ENCODE results near the gene PCNX1. TPM values are rescaled to one million over a fixed set of nuclear protein-coding genes. Genes with fewer than 3 reads are reported as not detected.

The PCNX1 gene
- total RNA-seq, 2 donors from 2014 or later, result 52.3 to 85.9 TPM

DNA sequence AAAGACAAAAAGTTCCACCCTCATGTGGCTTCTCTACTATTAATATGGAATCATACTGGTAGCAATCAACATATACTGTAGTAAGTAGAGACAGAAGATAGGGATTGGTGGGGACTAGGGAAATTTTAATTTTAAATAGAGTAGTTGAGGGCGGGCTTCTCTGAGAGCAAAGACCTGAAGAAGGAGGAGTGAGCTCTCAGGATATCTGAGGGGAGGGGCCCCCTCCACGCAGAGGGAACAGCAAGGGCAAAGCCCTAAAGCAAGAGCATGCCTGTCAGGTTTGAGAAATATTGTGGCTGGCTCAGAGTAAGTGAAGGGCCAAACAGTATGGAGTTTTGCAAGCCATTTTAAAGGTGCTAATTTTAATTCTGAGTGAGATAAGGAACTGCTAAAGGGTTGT, 64.3 kb downstream of the PCNX1 start:
- H3K4me3 ChIP-seq, result no peak overlapping the region
- no peaks in the 10 kb centered on the region for H3K9me3 ChIP-seq
- ATAC-seq (ENCODE audit: insufficient number of reproducible peaks, low FRiP score, low read depth) (no peak), DNase-seq (ENCODE audit: low spot score) (no peak)
- peaks cover 3% of the 10 kb centered on the region for H3K36me3 ChIP-seq
- no peaks in the 10 kb centered on the region for H3K4me1 ChIP-seq (ENCODE audit: control insufficient read depth in 1 of 2, low read depth in 2 of 2)
- TF ChIP-seq, protein P1, sequence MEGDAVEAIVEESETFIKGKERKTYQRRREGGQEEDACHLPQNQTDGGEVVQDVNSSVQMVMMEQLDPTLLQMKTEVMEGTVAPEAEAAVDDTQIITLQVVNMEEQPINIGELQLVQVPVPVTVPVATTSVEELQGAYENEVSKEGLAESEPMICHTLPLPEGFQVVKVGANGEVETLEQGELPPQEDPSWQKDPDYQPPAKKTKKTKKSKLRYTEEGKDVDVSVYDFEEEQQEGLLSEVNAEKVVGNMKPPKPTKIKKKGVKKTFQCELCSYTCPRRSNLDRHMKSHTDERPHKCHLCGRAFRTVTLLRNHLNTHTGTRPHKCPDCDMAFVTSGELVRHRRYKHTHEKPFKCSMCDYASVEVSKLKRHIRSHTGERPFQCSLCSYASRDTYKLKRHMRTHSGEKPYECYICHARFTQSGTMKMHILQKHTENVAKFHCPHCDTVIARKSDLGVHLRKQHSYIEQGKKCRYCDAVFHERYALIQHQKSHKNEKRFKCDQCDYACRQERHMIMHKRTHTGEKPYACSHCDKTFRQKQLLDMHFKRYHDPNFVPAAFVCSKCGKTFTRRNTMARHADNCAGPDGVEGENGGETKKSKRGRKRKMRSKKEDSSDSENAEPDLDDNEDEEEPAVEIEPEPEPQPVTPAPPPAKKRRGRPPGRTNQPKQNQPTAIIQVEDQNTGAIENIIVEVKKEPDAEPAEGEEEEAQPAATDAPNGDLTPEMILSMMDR (IDR thresholded peaks at IDR 0.05), result no peak
- H3K27ac ChIP-seq, result no peak overlapping the region
- no peaks in the 10 kb centered on the region for H3K27me3 ChIP-seq (replicated peaks; ENCODE audit: insufficient read depth)

DNA sequence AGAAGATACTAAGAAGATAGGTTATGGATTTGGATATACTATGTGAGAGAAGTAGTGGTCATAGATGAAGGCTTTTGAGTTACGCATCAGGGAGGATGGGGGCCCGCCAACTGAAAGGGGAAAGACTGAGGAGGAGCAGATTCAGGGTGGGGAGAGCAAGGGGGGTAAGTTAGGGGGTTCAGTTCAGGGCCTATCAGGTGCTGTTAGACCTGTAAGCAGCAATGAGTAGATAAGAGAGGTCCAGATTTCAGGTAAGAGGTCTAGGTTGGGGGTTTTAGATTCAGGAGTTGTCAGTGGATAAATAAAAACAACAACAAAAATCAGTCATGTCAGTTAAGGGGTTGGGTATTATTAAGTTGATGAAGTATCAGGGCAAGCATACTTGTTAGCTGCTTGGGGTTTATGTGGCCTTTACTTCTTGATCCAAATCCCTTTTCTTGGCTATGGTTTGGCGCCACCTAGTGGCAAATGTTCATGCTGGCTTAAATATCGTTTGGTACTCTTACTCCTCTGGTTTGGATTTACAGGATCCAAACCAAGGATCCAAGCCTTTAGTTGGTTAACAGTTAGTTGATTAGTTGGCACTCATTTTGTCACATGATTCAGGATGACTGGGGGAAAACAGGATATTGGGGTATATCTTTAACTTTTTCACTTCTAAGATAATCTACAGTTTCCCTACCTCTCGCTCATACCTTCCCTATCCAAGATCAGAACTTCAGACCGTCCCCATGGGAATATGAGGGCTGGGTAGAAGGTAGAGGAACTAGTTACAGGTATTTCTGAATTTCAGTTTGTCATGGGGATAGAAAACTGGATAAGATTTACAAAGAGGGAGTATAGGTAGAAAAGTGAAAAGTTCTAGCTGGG, 65.1 kb downstream of the PCNX1 start:
- peaks cover 7% of the 10 kb centered on the region for H3K36me3 ChIP-seq
- DNase-seq (ENCODE audit: low spot score) (peak; percentile 67), ATAC-seq (ENCODE audit: insufficient number of reproducible peaks, low FRiP score, low read depth) (no peak)
- H3K27ac ChIP-seq, result no peak overlapping the region
- TF ChIP-seq, protein P1 (IDR thresholded peaks at IDR 0.05), result peak; percentile 89
- H3K9me3 ChIP-seq, result no peaks in the 10 kb centered on the region
- no peak overlapping the region for H3K4me3 ChIP-seq
- H3K4me1 ChIP-seq (ENCODE audit: control insufficient read depth in 1 of 2, low read depth in 2 of 2), result no peaks in the 10 kb centered on the region
- no peaks in the 10 kb centered on the region for H3K27me3 ChIP-seq (replicated peaks; ENCODE audit: insufficient read depth)

DNA sequence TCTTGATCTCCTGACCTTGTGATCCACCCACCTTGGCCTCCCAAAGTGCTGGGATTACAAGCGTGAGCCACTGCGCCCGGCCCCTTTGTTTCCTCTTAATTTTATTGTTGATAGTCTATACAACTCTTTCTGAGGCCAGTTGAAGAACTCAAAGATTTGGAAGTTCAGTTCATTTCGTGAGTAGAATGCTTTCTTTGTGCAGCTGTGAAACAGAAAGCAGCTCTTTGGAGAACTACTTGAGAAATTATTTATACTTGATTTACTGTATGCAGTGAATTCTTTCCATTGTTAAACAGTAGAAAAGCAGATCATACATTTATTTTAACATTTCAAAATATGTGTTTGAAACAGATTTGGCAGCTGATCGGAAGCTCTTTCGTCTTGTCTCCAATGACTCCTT, 69.3 kb downstream of the PCNX1 start:
- H3K27ac ChIP-seq, result no peak overlapping the region
- no peak for DNase-seq (ENCODE audit: low spot score)
- no peaks in the 10 kb centered on the region for H3K27me3 ChIP-seq (replicated peaks; ENCODE audit: insufficient read depth)
- peaks cover 9 to 10% of the 10 kb centered on the region in 2 donors for H3K4me1 ChIP-seq (ENCODE audit: control insufficient read depth in 1 of 2, low read depth in 2 of 2)
- H3K4me3 ChIP-seq, result no peak overlapping the region
- TF ChIP-seq, protein P1 (IDR thresholded peaks at IDR 0.05), result no peak
- ATAC-seq (ENCODE audit: insufficient number of reproducible peaks, low FRiP score, low read depth), result no peak
- H3K9me3 ChIP-seq, result no peaks in the 10 kb centered on the region
- H3K36me3 ChIP-seq, result peaks cover 13% of the 10 kb centered on the region

DNA sequence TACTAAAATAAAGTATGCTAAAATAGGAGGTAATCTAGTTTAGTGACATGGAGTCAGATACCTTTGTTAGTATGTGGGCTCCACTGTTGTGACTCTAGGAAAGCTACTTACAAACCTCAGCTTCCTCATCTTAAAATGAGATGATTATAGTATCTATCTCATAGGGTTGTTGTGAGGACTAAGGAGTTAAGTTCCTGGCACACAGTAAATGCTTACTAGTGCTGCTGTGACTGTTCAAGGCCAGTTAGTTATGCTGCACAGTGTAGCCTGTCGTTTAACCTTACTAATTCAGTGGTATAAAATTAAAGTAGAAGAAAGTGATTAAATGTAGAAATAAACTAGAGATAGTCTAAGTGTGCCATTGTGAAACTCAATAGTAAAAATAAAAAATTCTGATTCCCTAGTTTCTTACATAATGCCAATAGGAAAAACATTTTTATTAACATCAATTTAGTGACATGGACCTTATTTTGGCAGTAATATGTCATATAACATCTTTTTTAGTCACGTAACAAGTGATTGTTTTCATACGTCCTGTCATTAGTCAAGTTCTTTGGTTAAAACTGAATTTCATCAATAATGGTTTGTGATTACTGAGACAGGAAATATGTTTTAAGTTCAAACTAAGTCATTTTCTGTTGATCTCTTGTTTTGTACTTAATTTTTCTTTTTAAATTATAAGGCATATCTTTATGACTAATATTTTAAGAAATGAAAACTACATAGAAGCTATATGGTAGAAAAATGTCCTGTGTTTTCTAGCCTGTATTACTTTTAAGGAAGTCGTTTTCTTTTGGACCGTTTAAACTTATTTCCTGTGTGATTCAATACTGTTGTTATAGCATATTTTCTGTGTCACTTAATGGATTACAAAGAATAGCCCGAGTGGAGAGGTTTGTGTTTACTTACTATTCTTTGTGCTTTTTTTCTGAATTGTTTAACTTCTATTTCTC, 74.0 kb downstream of the PCNX1 start:
- Histone ChIP-seq H3K27ac (no peak overlapping the region), H3K4me1 (ENCODE audit: control insufficient read depth in 1 of 2, low read depth in 2 of 2) (peaks cover 15% of the 10 kb centered on the region in 2 donors), H3K4me3 (no peak overlapping the region), H3K27me3 (replicated peaks; ENCODE audit: insufficient read depth) (no peaks in the 10 kb centered on the region), H3K9me3 (no peaks in the 10 kb centered on the region), H3K36me3 (peaks cover 13% of the 10 kb centered on the region)
- ATAC-seq (ENCODE audit: insufficient number of reproducible peaks, low FRiP score, low read depth) (no peak), DNase-seq (ENCODE audit: low spot score) (no peak)
- TF ChIP-seq, protein P1 (IDR thresholded peaks at IDR 0.05), result no peak

DNA sequence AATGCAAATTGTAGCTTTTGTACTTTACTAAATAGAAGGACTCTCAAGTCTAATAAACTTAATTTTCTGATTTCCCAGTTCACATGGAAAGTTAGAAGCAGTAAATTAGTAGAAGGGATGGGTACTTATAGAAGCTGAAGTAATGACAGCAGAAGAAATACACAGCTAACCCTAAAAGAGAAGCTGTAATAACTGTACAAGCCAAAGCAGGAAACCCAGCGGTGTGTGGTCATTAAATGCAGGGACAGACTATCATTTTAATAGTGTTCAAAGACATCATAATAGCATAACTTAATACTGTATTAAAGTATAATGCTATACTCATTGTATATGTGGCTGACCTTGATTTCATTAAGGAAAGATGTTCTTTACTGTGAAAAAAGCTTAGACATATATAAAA, 74.9 kb downstream of the PCNX1 start:
- peaks cover 15% of the 10 kb centered on the region in 2 donors for H3K4me1 ChIP-seq (ENCODE audit: control insufficient read depth in 1 of 2, low read depth in 2 of 2)
- ATAC-seq (ENCODE audit: insufficient number of reproducible peaks, low FRiP score, low read depth) (no peak), DNase-seq (ENCODE audit: low spot score) (no peak)
- H3K27me3 ChIP-seq (replicated peaks; ENCODE audit: insufficient read depth), result no peaks in the 10 kb centered on the region
- H3K9me3 ChIP-seq, result no peaks in the 10 kb centered on the region
- H3K27ac ChIP-seq, result no peak overlapping the region
- peaks cover 10% of the 10 kb centered on the region for H3K36me3 ChIP-seq
- TF ChIP-seq, protein P1 (IDR thresholded peaks at IDR 0.05), result no peak
- H3K4me3 ChIP-seq, result no peak overlapping the region
